Measurements from ENCODE around the gene C1QBP. TPM values are rescaled to one million over a fixed set of nuclear protein-coding genes. Genes with fewer than 3 reads are reported as not detected.

The C1QBP gene
- total and polyA plus RNA-seq, 2 of the 8 experiments (the other 6 are each of a cell fraction or from before 2014, with no cell fraction given), result 355 to 454 TPM

GRCh38 chr17:5486206-5487124, 47.5 kb upstream of the C1QBP start, which contains the start of gene MIS12 (continued):
- TF ChIP-seq CBX5 (IDR thresholded peaks at IDR 0.05; ENCODE audit: low read depth, low read length) (no peak), TEAD4 (IDR thresholded peaks at IDR 0.05; ENCODE audit: low read depth, low read length) (peak; percentile 26; the same call in 1 of the 2 replicates), SIRT6 (IDR thresholded peaks at IDR 0.05; ENCODE audit: low read length) (no peak), TAF1 (IDR thresholded peaks at IDR 0.05; ENCODE audit: low read depth, low read length) (peak; percentile 95), MAFK (IDR thresholded peaks at IDR 0.05; ENCODE audit: low read depth, low read length) (no peak), RAD21 (IDR thresholded peaks at IDR 0.05 in 1 of 2, conservative IDR thresholded peaks at IDR 0.05 in 1 of 2; ENCODE audit: low read depth in 2 of 2, low read length in 2 of 2) (no peak), CREB1 (IDR thresholded peaks at IDR 0.05) (peak; percentile 86), GABPA (IDR thresholded peaks at IDR 0.05; ENCODE audit: borderline replicate concordance, insufficient read depth, low read length) (peak; percentile 67; the same call in 1 of the 2 replicates), RFX5 (IDR thresholded peaks at IDR 0.05; ENCODE audit: borderline replicate concordance, low read depth, low read length) (no peak), ATF2 (IDR thresholded peaks at IDR 0.05; ENCODE audit: low read length) (no peak), CHD1 (IDR thresholded peaks at IDR 0.05; ENCODE audit: low read depth, low read length) (peak; percentile 29; the same call in 1 of the 2 replicates), CHD2 (IDR thresholded peaks at IDR 0.05; ENCODE audit: low read length) (no peak), POLR2AphosphoS5 (IDR thresholded peaks at IDR 0.05; ENCODE audit: low read depth, low read length) (peak; percentile 98), SIX5 (IDR thresholded peaks at IDR 0.05; ENCODE audit: low read depth, low read length) (no peak), BACH1 (IDR thresholded peaks at IDR 0.05; ENCODE audit: low read length) (peak; percentile 46; the same call in 1 of the 2 replicates), TBP (IDR thresholded peaks at IDR 0.05; ENCODE audit: low read depth, low read length) (peak; percentile 90), NANOG (IDR thresholded peaks at IDR 0.05; ENCODE audit: insufficient read depth, low read depth, low read length, poor library complexity, severe bottlenecking) (no peak)
- TF ChIP-seq, protein P1, sequence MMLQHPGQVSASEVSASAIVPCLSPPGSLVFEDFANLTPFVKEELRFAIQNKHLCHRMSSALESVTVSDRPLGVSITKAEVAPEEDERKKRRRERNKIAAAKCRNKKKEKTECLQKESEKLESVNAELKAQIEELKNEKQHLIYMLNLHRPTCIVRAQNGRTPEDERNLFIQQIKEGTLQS (IDR thresholded peaks at IDR 0.05; ENCODE audit: insufficient read depth, low read depth, low read length), result no peak
- TF ChIP-seq, protein P2, sequence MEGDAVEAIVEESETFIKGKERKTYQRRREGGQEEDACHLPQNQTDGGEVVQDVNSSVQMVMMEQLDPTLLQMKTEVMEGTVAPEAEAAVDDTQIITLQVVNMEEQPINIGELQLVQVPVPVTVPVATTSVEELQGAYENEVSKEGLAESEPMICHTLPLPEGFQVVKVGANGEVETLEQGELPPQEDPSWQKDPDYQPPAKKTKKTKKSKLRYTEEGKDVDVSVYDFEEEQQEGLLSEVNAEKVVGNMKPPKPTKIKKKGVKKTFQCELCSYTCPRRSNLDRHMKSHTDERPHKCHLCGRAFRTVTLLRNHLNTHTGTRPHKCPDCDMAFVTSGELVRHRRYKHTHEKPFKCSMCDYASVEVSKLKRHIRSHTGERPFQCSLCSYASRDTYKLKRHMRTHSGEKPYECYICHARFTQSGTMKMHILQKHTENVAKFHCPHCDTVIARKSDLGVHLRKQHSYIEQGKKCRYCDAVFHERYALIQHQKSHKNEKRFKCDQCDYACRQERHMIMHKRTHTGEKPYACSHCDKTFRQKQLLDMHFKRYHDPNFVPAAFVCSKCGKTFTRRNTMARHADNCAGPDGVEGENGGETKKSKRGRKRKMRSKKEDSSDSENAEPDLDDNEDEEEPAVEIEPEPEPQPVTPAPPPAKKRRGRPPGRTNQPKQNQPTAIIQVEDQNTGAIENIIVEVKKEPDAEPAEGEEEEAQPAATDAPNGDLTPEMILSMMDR (IDR thresholded peaks at IDR 0.05; ENCODE audit: control extremely low read depth in 1 of 3, insufficient read depth in 1 of 3, low read depth in 1 of 3, low read length in 3 of 3), result no peak

Measured in H1 (cell line).